Adrenal gland (tissue), 12 donors: ENCODE measurements around the gene CIPC. TPM values are rescaled to one million over a fixed set of nuclear protein-coding genes. Genes with fewer than 3 reads are reported as not detected.

Source experiments
- DNase-seq, 7 donors: peaks; one replicate each; pipeline ENCODE4 v3.0.0-alpha.2; 2019 to 2020
- H3K27ac ChIP-seq, 5 donors: fragments of 200-600 bp; sonication (generic) in 4 of 5; 1 replicate in 3 of 5; 2 replicates in 2 of 5; pipeline versions ENCODE4 v1.5.1 to v1.8.0; 2016 to 2020; ENCODE audit warnings: mild to moderate bottlenecking in 1 of 5
- H3K27me3 ChIP-seq: fragments of 200-600 bp; 2 replicates; pipeline ENCODE4 v1.8.0; 2021
- H3K36me3 ChIP-seq, 2 donors: fragments of 200-600 bp; replicated peaks in 1 of 2; 1 replicate in 1 of 2; 2 replicates in 1 of 2; pipeline versions ENCODE4 v1.5.1 to v1.8.0; 2018 to 2022
- H3K4me1 ChIP-seq, 2 donors: fragments of 200-600 bp; replicated peaks in 1 of 2; 1 replicate in 1 of 2; 2 replicates in 1 of 2; pipeline versions ENCODE4 v1.5.1 to v1.8.0; 2018 to 2021
- H3K4me3 ChIP-seq, 4 donors: fragments of 200-600 bp; sonication (generic) in 3 of 4; one replicate each; pipeline ENCODE4 v1.5.1; 2016 to 2018
- H3K9me3 ChIP-seq, 3 donors: fragments of 200-600 bp; sonication (generic) in 1 of 3; replicated peaks in 1 of 3; 1 replicate in 2 of 3; 2 replicates in 1 of 3; pipeline versions ENCODE4 v1.5.1 to v1.8.0; 2016 to 2021
- CTCF ChIP-seq, 6 experiments: fragments of 450-650 bp in 4 of 6; fragments of 200-600 bp in 2 of 6; sonication (generic) in 1 of 6; IDR thresholded peaks; 1 replicate in 5 of 6; 2 replicates in 1 of 6; pipeline versions ENCODE4 v1.5.1 to v1.8.0; 2016 to 2021; ENCODE audit warnings: antibody characterized with exemption in 6 of 6, mild to moderate bottlenecking in 2 of 6, moderate library complexity in 1 of 6
- POLR2A ChIP-seq, 2 donors: fragments of 450-650 bp; IDR thresholded peaks; one replicate each; pipeline ENCODE4 v1.6.1; 2017; ENCODE audit warnings: antibody characterized with exemption in 2 of 2, mild to moderate bottlenecking in 2 of 2, moderate library complexity in 1 of 2
- WGBS, 4 donors: extraction: QIAGEN DNeasy Blood & Tissue Kit in 2 of 4; methylation state at CpG; one replicate each; pipeline versions ENCODE4 v1.1.5 to v1.1.7; 2013 to 2017; 5-methylcytosine and 5-hydroxymethylcytosine counted together
- intact Hi-C, 2 donors: fragments of 100-400 bp; cut with DNase I; formaldehyde crosslinking; loops; one replicate each; pipeline versions ENCODE4 v1.14.1 to v1.15.0; 2022 to 2023
- polyA plus RNA-seq, 3 donors: library from polyadenylated mRNA; stranded (reverse); fragments of 200-250 nt in 2 of 3; fragments of 350-450 nt in 1 of 3; fragmentation: Illumina TruSeq in 1 of 3; extraction: RNeasy Lipid Tissue Mini Kit (QIAGEN cat#74804) in 1 of 3; gene quantifications; one replicate each; pipeline ENCODE4 v1.2.3, GENCODE V29; 2013 to 2014
- total RNA-seq, 9 donors: library from RNA; depleted of rRNA in 4 of 9; stranded (reverse); fragments of >200 nt in 4 of 9; fragments of 120-200 nt in 1 of 9; fragmentation: NEBNext Ultra II Directional in 1 of 9; extraction: Animal tissue kit (Norgen Biotek cat#: 25700) in 1 of 9; gene quantifications; one replicate each; pipeline versions ENCODE4 v1.1.0 to v1.2.4, GENCODE V29; 2013 to 2023
- donor health status: healthy with polysubstance abuse.
- donor health status: Bipolar disorder and iron deficiency.
- donor health status: DM: yes; HTN: yes; CAD: no.
- donor health status: DM: no; HTN: no; CAD: no.
- donor health status: DM: no; HTN: no; CAD: no.
- donor health status: DM: yes; HTN: yes; CAD: no.

The CIPC gene
- total and polyA plus RNA-seq, 12 donors = 3.7 to 48.6 (median 26.1) TPM

- peak overlapping the region in 1 of 4 donors; percentile 37 for H3K4me3 ChIP-seq
These were observed 23.1 kb upstream of the CIPC start for GRCh38 chr14:77074969-77075368.

GRCh38 chr14:77076113-77076631 lies 21.9 kb upstream of the CIPC start:
- Histone ChIP-seq H3K9me3 (no peaks in the 10 kb centered on the region), H3K4me1 (peaks cover 0 to 13% of the 10 kb centered on the region in 2 donors), H3K27ac (peak overlapping the region; percentile 63 to 92 (median 87)), H3K36me3 (no peaks in the 10 kb centered on the region), H3K27me3 (no peaks in the 10 kb centered on the region), H3K4me3 (peak overlapping the region in 1 of 4 donors; percentile 37)
- DNase-seq = peak; percentile 47 to 90 (median 77)
- 31 to 38% (median 36%) methylated on average over 10 of the region's 10 CpGs for WGBS, 4 donors
- peak; percentile 39 to 43 for TF ChIP-seq POLR2A (IDR thresholded peaks at IDR 0.05)
- no peak for TF ChIP-seq CTCF (IDR thresholded peaks at IDR 0.05)
- intact Hi-C loops = no loop called here

More at GRCh38 chr14:77074969-77075368, 23.1 kb upstream of the CIPC start:
- no peak for TF ChIP-seq POLR2A (IDR thresholded peaks at IDR 0.05)
- TF ChIP-seq CTCF (IDR thresholded peaks at IDR 0.05) = no peak
- H3K9me3 ChIP-seq = no peaks in the 10 kb centered on the region
- H3K27me3 ChIP-seq = no peaks in the 10 kb centered on the region
- DNase-seq = no peak
- H3K4me1 ChIP-seq = peaks cover 0 to 19% of the 10 kb centered on the region in 2 donors
- no peaks in the 10 kb centered on the region for H3K36me3 ChIP-seq
- peak overlapping the region in 4 of 5 donors; percentile 57 to 92 (median 88) for H3K27ac ChIP-seq
- intact Hi-C loops = no loop called here

- intact Hi-C loops = no loop called here
- H3K27me3 ChIP-seq = no peaks in the 10 kb centered on the region
- no peak for DNase-seq
- no peak overlapping the region for H3K4me3 ChIP-seq
- peaks cover 0 to 13% of the 10 kb centered on the region in 2 donors for H3K4me1 ChIP-seq
- H3K36me3 ChIP-seq = no peaks in the 10 kb centered on the region
- 85 to 93% (median 91%) methylated on average over 3 of the region's 3 CpGs for WGBS, 4 donors
- peak overlapping the region; percentile 48 to 91 (median 72) for H3K27ac ChIP-seq
- no peaks in the 10 kb centered on the region for H3K9me3 ChIP-seq
- TF ChIP-seq CTCF (IDR thresholded peaks at IDR 0.05) (no peak), POLR2A (IDR thresholded peaks at IDR 0.05) (no peak)
These were observed 21.0 kb upstream of the CIPC start for GRCh38 chr14:77077040-77077439.

- no peaks in the 10 kb centered on the region for H3K9me3 ChIP-seq
- TF ChIP-seq POLR2A (IDR thresholded peaks at IDR 0.05) (no peak), CTCF (IDR thresholded peaks at IDR 0.05) (no peak)
- no peak overlapping the region for H3K4me3 ChIP-seq
- DNase-seq = no peak
- peaks cover 0 to 5% of the 10 kb centered on the region in 2 donors for H3K4me1 ChIP-seq
- H3K36me3 ChIP-seq = no peaks in the 10 kb centered on the region
- intact Hi-C loops = no loop called here
- WGBS, 4 donors = 84 to 95% (median 87%) methylated on average over 3 of the region's 3 CpGs
- H3K27me3 ChIP-seq = no peaks in the 10 kb centered on the region
- H3K27ac ChIP-seq = no peak overlapping the region
These were observed 15.7 kb upstream of the CIPC start for GRCh38 chr14:77082356-77082755.
